GM18507 (cell line): Measurements from ENCODE around the gene NEURL1.
"Not testable (repeated sequence)": the region's sequence is repeated elsewhere in the genome, so short reads cannot be mapped to it uniquely, and the experiment has no call there.

Source experiments
- DNase-seq: peaks from one replicate; pipeline ENCODE4 v3.0.0; 2011; ENCODE audit warnings: low read depth; ENCODE audit not compliant: insufficient read length; ENCODE audit errors: extremely low spot score
- FAIRE-seq: peaks from 2 replicates; lab custom pipeline; 2011; peaks lifted over from hg19 to GRCh38; lab: Jason Lieb, UNC

NEURL1 gene

DNA sequence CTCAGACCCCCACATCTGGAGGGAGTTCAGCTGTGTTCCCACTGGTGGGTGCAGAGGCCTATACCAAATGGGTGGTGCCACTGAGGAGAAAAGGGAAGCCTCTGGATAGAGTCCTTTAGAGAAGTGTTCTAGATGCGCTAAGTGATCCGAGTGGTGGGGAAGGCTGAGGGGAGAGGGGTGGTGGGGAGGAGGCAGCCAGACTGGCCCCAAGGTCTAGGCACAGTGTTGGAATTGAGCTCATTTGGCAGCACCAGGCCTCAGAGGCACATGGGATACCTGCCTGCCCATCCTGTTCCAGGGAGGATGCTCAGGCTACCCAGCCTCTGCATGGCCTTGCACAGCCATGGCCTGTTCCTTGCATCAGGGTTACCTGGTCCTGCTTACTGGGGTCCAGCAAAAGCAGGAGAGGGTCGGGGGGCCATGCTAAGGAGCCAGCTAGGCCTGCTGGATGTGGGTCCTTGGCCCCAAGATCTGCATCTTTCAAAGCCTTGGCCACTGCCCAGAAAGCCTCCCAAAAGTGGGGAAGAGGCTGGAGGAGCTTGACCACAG is 99.6 kb downstream of the NEURL1 start:
- DNase-seq, result no peak
- FAIRE-seq, result no peak

DNA sequence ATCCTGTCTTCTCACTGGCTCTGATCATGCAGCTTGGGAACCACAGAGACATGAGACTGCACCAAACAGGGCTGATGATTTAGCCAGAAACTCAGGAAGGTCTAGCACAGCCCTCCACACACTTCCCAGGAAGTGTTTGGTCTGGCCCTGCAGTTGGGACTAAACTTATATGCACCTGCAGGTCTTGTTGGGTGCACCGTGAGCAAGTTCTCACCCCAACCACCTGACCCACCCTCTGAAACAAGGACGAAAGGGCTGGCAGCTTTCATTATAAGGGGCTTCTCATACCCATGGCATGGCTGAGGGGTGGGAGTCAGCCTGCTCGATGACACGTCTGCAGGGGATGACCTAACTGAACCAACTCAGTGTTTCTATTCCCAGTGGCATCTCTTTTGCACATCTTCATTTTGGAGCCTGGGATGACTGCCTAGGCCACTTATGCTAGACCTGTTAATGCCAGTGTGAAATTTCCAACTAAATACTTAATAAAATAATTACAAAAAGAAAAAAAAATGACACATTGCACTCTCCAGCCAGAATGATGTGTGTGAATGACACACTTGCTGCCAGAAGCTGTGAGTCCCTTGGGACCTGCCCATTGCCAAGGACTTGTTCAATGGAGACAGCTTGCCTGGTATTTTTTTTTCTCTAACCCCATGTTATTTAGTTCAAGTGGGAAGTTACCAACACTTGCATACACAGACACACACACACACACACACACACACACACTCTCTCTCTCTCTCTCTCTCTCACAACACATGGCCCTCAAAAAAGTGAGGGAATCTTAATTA is 102.6 kb downstream of the NEURL1 start:
- no peak for DNase-seq
- no peak for FAIRE-seq

DNA sequence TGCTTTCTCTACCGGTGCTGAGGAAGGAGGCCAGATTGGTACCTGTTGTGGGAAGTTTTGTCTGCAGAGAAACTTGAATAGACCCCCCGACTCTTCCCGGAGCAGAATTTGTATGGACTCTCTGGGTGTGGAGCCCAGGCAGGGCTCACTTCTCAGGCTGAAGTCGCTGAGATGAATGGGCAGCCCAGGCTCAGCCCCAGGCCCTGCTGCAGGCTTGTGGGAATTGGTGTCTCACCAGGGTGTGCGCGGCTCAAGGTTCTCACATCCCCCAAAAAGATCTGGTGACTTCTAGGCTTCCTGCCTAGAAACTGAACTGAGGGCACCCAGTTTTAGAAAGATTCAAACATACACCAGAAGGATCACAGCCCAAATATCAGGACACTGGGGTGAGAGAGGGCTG is 103.5 kb downstream of the NEURL1 start:
- no peak for DNase-seq
- no peak for FAIRE-seq

DNA sequence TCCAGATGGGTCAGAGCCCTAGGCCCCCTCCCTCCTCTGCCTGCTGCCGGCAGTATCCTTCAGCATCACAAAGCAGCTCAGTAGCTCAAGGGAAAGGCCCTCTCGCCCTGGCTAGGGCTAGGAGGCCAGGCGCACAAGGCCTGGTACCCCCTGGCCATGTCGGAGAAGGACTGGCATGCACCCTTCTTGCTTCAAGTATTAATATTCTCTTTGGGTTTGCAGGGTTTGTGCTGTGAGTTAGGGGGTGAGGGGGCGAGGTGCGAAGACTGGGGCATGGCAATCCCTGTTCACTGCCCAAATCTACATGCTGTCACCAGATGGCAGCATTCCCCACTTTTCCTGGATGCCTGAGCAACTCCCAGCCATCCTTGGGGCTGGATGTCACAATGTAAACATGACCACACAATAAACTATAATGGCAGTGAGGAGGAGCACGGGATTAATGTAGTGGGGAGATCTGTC is 105.2 kb downstream of the NEURL1 start:
- no peak for DNase-seq

DNA sequence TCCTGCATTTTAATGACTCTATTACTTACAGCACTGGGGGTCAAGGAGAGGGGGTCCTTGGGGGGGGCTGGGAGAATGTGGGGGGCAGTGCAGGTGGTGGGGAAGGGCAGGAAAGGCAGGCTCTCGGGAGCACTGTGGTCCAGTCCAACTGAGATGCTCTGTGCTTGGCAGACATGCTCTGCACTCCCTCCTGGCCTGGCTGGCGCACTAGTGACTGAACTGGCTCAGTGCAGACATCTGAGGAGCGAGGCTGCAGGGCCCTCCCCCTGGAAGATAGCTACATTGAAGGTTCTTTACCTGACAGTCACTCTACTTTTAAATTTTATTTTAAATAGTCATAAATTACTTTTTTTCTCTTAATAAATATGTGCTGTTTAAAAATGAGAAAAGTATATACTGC is 105.7 kb downstream of the NEURL1 start:
- DNase-seq, result no peak
- FAIRE-seq, result no peak

More for the DNA sequence above, 105.2 kb downstream of the NEURL1 start:
- FAIRE-seq, result peak; percentile 53

DNA sequence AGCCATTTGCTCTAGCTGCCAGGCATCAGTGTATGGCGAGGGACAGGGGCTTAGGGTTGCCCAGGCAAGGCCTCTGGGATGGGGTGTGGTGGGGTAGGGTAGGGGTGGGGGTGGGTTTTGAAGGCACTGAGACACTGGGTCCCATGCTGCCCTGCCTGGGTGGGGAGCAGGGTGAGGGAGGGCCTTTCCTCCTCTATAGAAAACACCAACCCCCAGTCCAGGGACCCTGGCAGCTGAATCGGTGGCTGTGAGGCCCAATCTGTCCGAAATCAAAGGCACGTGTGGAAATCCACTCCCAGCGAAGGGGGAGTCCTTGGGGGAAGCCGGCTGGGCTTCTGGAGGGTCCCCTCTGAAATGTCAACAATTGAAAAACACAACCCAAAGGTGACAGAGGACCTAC is 106.4 kb downstream of the NEURL1 start:
- no peak for FAIRE-seq
- no peak for DNase-seq

DNA sequence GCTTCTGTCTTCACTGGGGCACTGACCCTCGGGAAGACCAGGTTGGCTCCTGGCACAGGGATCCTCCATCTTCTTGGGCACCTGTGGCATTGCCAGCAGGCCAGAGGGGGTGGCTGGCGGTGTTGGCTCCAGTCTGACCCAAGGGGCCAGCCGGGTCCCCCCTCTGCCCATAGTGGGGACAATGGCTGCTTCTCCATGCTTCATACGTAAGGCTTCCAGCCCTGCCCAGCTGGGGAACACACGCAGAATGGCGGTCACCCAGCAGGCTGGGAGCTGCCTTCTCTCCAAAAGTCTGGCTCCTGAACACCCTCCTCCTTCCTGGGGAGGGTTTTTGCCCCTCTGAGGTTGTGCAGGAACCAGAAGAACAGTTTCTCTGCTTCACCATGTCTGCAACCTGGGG is 106.8 kb downstream of the NEURL1 start:
- no peak for DNase-seq
- no peak for FAIRE-seq

DNA sequence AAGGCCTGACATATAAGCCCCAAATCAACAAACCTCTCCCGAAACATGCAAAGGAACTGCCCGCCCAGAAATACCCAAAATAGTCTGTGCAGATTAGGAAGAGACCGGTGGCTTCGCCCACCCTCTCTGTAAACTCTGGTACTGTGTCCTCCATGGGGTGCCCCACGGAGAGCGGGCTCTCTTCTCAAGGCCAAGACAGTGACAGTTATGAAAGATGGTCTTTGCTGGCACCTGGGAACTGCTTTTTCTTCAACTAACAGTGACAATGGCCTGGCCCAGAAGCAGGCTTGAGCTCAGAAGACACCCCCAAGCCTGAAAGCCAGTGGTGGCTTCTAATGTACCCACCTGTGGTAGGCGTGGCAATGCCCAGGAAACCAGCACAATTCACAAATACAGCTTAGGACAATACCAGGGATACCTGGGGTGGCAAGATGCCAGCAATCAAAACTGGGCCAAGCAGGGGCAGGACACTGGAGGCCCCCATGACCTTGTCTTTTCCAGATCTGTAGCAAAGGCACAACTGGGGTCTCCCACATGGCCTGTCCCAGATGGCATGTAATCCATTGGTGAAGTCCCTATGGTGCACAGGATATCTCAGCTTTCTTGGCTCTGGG is 107.6 kb downstream of the NEURL1 start:
- FAIRE-seq (no peak), DNase-seq (no peak)

DNA sequence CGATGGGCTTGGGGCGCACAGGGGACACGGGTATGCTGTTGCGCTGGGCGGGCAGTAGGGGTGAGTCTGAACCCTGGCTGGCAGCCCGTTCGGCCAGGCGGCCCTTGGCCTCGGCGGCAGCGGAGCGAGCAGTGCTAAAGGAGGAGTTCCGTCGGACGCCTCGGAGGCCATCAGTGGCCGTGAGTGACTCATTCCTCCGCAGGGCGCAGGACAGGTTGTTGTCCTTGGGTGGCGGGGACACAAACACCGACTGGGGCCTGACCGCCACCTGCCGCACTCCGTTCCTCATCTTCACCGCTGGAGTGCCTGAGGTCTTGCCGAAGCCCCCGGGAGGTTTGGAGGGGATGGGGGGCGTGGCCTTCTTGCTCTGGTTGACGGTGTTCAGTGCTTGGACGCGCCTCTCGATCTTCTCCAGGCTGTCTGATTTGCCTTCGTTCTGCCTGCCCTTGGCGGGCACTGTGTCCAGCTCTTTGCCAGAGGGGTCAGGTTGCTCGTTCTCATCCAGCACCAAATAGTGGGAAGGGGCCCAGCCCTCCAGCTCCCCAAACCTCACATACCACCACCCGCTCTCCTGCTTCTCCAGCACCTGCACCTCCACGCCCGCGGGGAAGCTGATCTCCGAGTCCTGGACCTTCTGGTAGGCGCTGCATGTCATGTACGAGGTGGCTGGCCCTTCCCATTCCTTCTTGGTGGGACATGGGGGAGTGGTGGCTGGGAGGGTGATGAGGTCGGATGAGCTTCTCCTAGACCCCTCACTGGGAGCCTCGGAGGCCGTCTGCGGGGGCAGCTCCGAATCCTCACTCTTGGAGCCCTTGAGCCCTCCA is 108.7 kb downstream of the NEURL1 start:
- FAIRE-seq (no peak), DNase-seq (no peak)

DNA sequence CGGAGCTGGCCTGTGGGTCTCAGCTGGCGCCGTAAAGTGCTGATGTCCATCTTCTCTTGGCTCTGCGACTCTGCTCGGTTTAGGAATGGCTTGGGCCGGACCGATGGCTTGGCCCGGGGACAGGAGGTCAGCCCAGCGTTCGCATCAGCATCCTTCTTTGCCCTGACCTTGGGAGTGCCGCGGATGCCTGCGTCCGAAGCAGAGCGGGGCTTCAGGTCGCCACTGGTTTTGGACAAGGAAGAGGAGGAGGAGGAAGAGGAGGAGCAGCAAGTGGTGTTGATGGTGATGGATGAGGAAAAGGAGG is 109.3 kb downstream of the NEURL1 start:
- DNase-seq (no peak), FAIRE-seq (no peak)

DNA sequence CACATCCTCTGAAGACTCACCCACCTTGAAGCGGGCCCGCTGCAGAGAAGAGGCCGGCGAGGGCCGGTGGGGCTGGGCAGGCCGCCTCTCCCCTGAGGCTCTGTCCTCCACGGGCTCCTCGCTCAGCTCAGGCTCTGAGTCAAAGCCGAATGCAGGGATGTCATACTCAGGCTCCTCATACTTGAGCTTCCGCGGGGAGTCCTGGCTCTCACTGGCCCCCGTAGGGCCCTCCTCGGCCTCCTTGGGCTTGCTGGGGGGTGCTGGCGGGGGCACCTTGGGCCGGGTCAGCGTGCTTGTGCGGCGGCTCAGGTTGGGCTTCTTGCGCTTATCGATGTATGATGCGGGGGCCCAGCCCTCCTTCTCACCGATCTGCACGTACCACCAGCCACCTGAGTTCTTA is 109.9 kb downstream of the NEURL1 start:
- FAIRE-seq (no peak), DNase-seq (no peak)

DNA sequence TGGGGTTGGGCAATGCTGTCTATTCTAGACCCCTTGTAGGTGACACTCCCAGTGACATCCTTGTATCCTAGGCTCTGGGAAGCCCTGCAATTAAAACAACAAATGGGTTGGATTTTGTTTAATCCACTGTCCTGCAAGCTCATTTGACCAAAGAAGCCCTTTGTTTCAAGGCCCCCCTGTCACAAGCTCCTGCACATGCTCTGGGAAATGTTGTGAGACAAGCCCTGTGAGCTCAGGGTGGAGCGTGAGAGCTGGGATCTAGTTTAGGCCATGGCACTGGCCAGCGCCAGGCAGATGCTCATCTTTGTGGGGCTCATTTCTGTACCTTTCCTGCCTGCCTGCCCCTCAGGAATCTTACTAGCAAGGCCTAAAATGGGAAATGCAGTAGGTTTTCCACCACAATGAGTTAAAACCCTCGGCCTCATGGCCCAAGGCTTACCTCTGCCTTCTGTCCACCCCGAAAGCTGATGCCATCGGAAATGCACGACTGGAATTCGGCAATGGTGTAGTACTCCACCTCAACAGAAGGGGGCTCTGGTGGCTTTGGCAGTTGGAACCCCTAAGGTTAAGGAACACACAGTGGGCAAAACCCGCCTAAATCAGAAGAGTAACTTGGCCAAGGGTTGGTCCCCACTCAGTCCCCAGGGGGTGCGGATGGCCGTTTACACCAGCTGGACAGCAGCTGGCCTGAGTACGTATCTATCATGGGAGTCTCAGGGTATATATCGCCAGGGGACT is 112.0 kb downstream of the NEURL1 start:
- DNase-seq, result peak; percentile 35
- FAIRE-seq, result no peak

DNA sequence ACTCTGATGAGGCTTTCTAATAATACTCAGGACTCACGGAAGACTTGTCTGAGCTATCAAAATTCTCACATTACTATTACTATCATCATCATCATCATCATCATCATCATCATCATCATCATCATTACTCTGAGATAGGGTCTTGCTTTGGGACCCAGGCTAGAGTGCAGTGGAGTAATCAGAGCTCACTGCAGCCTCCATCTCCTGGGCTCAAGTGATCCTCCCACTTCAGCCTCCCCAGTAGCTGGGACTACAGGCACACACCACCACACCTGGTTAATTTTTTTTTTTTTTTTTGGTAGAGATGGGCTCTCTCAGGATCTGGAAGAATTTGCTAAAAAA is 112.6 kb downstream of the NEURL1 start:
- DNase-seq, FAIRE-seq: not testable (repeated sequence)

DNA sequence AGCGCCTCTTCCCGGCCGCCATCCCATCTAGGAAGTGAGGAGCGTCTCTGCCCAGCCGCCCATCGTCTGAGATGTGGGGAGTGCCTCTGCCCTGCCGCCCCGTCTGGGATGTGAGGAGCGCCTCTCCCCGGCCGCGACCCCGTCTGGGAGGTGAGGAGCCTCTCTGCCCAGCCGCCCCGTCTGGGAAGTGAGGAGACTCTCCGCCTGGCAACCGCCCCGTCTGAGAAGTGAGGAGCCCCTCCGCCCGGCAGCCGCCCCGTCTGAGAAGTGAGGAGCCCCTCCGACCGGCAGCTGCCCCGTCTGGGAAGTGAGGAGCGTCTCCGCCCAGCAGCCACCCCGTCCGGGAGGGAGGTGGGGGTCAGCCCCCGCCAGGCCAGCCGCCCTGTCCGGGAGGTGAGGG is 113.5 kb downstream of the NEURL1 start:
- DNase-seq, FAIRE-seq: not testable (repeated sequence)

DNA sequence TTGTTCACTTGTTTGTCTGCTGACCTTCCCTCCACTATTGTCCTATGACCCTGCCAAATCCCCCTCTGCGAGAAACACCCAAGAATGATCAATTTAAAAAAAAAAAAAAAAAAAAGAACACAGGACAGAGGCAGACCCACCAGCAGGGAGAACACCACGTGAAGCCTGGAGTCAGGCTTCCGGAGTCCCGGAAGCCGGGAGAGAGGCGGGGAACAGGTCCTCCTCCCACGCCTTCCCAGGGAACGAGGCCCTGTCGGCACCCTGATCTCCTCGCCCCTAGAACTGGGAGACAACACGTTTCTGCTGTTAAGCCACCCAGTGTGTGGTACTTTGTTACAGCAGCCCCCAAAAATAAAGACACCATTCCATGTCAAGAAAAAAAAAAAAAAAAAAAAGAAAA is 114.6 kb downstream of the NEURL1 start:
- not testable (repeated sequence) for DNase-seq, FAIRE-seq

DNA sequence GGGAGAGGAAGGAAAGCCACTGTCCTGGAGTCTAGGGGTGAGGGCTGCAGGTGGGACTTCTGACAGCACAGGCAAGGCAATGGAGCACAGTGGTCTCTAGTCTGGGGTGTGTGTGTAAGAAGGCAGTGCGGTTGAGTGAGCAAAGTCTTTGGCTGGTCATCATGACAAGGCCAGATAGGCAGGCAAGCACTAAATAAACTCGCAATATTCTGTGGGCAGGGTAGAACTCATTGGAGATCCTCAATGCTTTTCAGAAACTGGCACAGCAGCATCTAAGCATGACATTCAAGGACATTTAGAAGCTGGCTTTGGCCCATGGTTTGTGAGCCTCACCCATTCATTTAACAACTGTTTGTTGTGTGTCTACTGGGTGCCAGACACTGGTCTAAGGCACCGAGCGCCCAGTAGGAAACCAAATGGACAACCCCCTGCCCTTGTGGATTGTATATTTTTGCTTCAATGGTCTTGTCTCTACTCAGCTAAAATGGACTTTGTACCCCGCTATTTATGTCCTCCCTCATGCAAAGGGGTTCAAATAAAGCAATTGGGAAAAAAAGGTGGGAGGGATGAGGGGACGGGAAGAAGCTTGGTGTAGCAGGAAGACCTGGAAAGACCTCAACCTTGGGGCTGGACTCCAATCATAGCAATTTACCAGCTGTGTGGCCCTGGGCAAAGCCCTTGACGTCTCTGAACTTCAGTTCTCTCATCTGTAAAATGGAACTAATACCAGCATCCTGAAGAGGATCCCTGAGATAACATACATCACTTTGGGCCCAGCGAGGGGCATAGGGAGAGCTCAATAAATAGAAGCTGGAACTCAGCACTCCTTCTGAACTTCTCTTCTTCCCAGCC is 116.0 kb downstream of the NEURL1 start:
- FAIRE-seq (no peak), DNase-seq (no peak)

DNA sequence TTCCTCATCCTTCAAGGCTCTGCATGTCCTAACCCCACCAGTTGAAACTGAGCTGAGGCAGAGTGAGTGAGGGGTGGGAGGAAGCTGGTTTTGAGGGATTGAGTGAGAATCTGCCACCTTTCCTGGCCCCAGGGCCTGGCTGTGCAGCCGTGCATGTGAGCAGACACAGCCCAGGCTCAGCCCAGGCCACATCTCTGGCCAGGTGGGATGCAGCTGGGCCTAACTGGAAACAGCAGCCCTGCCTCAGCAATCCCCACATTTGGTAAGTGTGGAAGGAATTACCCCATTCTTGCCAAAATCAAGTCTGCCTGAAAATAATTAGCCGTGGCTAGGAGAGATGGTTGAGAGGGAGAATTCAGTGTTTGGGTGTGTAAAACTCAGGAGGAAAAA is 116.6 kb downstream of the NEURL1 start:
- no peak for FAIRE-seq
- DNase-seq, result no peak

DNA sequence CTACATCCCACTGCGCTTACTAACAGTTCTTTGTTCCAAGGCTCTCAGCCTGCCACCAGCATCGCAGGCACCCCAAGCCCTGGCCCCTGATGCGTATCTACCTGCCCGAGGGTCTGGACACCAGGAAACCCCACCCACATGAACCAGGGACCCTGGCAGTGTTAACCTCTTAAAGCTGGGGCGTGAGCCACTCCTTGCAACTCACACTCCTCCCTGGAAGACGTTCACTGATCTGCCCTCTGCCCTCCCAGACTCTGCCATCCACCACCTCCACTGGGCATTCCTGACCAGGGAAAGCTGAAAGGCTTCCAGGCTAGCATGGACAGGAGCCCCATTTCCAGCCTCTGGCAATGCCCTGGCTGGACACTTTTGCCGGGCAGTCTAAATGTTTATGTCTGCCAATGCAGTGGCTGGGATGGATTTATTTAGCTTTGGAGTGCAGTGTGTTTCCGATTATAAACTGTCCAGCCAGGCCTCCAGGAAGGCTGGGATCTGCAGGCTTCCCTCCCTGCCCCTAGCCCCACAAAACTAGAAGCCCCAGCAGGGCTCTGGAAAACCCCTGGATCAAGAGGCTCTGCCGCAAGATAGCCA is 117.5 kb downstream of the NEURL1 start:
- FAIRE-seq (no peak), DNase-seq (no peak)
